ENCODE results near the gene TNNI3.

DNA sequence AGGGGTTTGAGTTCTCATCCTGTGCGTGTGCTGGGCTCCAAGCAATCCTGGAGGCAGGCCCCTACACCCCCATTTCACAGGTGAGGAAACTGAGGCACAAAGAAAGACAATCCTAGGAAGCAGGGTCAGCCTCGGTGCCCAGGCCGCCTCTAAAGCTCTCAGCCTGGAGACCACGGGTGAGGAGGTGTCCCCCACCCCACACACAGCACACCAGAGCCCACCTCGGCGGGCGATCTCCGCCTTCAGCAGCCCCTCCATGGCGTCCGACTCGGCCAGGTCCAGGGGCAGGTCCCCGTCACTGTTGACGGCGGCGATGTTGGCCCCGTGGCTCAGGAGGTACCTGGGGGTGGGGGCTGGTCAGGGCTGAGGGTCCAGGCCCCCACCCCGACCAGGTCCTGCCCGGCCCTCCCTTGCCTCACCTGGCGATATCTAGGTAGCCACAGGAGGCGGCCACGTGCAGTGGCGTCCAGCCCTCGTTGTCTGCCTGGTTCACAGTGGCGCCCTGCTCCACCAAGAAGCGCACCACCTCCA is 45.2 kb downstream of the TNNI3 start:
- TF ChIP-seq, protein P1, sequence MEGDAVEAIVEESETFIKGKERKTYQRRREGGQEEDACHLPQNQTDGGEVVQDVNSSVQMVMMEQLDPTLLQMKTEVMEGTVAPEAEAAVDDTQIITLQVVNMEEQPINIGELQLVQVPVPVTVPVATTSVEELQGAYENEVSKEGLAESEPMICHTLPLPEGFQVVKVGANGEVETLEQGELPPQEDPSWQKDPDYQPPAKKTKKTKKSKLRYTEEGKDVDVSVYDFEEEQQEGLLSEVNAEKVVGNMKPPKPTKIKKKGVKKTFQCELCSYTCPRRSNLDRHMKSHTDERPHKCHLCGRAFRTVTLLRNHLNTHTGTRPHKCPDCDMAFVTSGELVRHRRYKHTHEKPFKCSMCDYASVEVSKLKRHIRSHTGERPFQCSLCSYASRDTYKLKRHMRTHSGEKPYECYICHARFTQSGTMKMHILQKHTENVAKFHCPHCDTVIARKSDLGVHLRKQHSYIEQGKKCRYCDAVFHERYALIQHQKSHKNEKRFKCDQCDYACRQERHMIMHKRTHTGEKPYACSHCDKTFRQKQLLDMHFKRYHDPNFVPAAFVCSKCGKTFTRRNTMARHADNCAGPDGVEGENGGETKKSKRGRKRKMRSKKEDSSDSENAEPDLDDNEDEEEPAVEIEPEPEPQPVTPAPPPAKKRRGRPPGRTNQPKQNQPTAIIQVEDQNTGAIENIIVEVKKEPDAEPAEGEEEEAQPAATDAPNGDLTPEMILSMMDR (conservative IDR thresholded peaks at IDR 0.05; ENCODE audit: low read length) = no peak
- no peak for TF ChIP-seq EZH2phosphoT487 (IDR thresholded peaks at IDR 0.05; ENCODE audit: borderline replicate concordance, low read depth, low read length)

Measured in OCI-LY7 (cell line).